ENCODE data around the gene TXLNA.

- no peak for TF ChIP-seq CTCF (optimal IDR thresholded peaks at IDR 0.05 in 1 of 3, IDR thresholded peaks at IDR 0.05 in 1 of 3, conservative IDR thresholded peaks at IDR 0.05 in 1 of 3; ENCODE audit: extremely low read depth in 1 of 3, insufficient read depth in 2 of 3, low read length in 3 of 3)
- no peak for TF ChIP-seq EZH2 (IDR thresholded peaks at IDR 0.05; ENCODE audit: low read length)
These were observed 15.5 kb downstream of the TXLNA start for GRCh38 chr1:32194984-32195383.

All from keratinocyte (primary cell).